ENCODE data around the gene NECTIN1. TPM values are rescaled to one million over a fixed set of nuclear protein-coding genes. Genes with fewer than 3 reads are reported as not detected.

NECTIN1 gene
- total RNA-seq, 1 experiment from 2014 or later: 23.8 TPM

DNA sequence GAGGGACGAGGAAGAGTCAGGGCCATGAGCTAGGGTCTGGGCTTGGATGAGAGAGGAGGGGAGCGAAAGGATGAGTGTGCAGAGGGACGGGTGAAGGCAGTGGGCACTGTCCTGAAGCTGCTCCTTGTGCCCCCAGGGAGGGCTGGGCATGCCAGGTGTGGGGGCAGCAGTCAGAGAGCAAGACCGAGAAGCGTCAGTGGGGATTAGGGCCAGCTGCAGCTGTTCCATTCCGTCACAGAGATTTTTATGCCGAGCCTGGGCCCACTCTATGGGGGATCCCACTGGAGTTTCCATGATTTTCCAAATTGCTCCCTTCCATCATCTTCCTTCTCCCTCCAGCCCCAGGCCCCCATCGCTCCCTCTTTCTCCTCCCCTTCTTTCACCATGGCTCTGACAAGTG lies 93.2 kb downstream of the NECTIN1 start:
- H3K79me2 ChIP-seq (ENCODE audit: insufficient read depth, low read length): no peaks in the 10 kb centered on the region
- no peak for DNase-seq (ENCODE audit: low read depth, low spot score)
- ATAC-seq: no peak
- no peak overlapping the region for H3K9ac ChIP-seq (ENCODE audit: low read length)
- ChIA-PET RAD21 (ENCODE audit: low non-redundant PET in 1 of 2, low total read pairs in 2 of 2, uncharacterized antibody in 2 of 2, unreplicated experiment in 2 of 2) (no interaction called here), POLR2A (no interaction called here), CTCF (interaction anchor here (1.0 kb wide), 1 partner anchor 11 kb away, joined by 3 read pairs; no protein-coding TSS in a partner anchor)
- H3K4me1 ChIP-seq (ENCODE audit: control insufficient read depth in 1 of 2, insufficient read depth in 2 of 2, low read length in 2 of 2): no peaks in the 10 kb centered on the region
- no peak overlapping the region for H3K27ac ChIP-seq (ENCODE audit: low read depth, low read length)
- no peaks in the 10 kb centered on the region for H3K9me3 ChIP-seq (ENCODE audit: control insufficient read depth in 1 of 2, insufficient read depth in 1 of 2, low read depth in 1 of 2, low read length in 2 of 2)
- intact Hi-C loops (cut with micrococcal nuclease): no loop called here
- H3K4me2 ChIP-seq (ENCODE audit: low read length): no peak overlapping the region
- no peak overlapping the region for H2AFZ ChIP-seq (ENCODE audit: low read depth, low read length, poor library complexity, severe bottlenecking)
- no peak overlapping the region for H3K4me3 ChIP-seq (replicated peaks in 1 of 2; ENCODE audit: low read depth in 1 of 2, low read length in 2 of 2)
- H3K27me3 ChIP-seq (ENCODE audit: insufficient read depth, low read length): no peaks in the 10 kb centered on the region
- no peaks in the 10 kb centered on the region for H4K20me1 ChIP-seq (ENCODE audit: insufficient read depth)
- no TSS peak for BruUV-seq (replicated peaks)
- TF ChIP-seq EZH2 (IDR thresholded peaks at IDR 0.05) (no peak), JUND (IDR thresholded peaks at IDR 0.05) (no peak)
- H3K36me3 ChIP-seq (ENCODE audit: control insufficient read depth in 1 of 2, insufficient read depth in 2 of 2, low read length in 2 of 2): no peaks in the 10 kb centered on the region
- H3K9me2 ChIP-seq (ENCODE audit: insufficient read depth): no peaks in the 10 kb centered on the region

DNA sequence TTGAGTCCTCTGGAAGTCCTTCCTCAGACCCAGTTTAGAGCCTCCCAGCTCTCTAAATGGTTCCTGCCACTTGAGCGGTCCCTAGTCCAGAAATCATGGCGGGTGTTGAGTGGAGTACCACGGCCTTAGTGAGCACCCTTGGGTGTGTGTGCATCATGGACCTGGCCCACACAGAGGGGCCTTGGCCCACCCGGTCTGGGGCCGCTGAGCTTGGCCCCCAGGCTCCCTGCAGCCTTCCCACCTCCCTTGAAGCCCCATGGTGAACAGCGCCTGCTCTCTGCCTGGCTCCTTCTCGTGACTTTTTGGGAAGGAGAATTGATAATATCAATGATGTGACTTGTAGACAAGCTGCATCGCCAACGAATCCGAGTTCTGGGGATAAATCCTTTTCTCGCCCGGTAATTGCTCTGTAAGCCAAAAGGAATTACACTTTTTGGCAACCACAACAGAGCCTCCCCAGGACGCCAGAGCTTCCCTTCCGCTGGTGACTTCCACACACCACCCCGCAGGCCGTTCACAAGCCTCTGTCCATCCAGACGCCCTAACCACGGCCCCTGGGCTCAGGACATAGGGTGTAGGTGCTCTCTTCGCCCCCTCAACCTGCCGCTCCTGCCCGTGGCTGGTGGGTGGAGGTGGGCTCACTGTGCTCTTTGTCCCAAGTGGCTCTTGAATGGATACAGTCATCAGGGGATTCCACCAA lies 93.8 kb downstream of the NECTIN1 start:
- Histone ChIP-seq H4K20me1 (ENCODE audit: insufficient read depth) (no peaks in the 10 kb centered on the region), H3K4me1 (ENCODE audit: control insufficient read depth in 1 of 2, insufficient read depth in 2 of 2, low read length in 2 of 2) (no peaks in the 10 kb centered on the region), H3K27me3 (ENCODE audit: insufficient read depth, low read length) (no peaks in the 10 kb centered on the region), H3K9me2 (ENCODE audit: insufficient read depth) (no peaks in the 10 kb centered on the region), H3K27ac (ENCODE audit: low read depth, low read length) (no peak overlapping the region), H3K36me3 (ENCODE audit: control insufficient read depth in 1 of 2, insufficient read depth in 2 of 2, low read length in 2 of 2) (no peaks in the 10 kb centered on the region), H2AFZ (ENCODE audit: low read depth, low read length, poor library complexity, severe bottlenecking) (no peak overlapping the region), H3K4me3 (replicated peaks in 1 of 2; ENCODE audit: low read depth in 1 of 2, low read length in 2 of 2) (no peak overlapping the region), H3K9ac (ENCODE audit: low read length) (no peak overlapping the region), H3K4me2 (ENCODE audit: low read length) (no peak overlapping the region), H3K9me3 (ENCODE audit: control insufficient read depth in 1 of 2, insufficient read depth in 1 of 2, low read depth in 1 of 2, low read length in 2 of 2) (no peaks in the 10 kb centered on the region), H3K79me2 (ENCODE audit: insufficient read depth, low read length) (no peaks in the 10 kb centered on the region)
- no peak for ATAC-seq
- ChIA-PET CTCF (interaction anchor here (1.0 kb wide), 1 partner anchor 10 kb away, joined by 3 read pairs; no protein-coding TSS in a partner anchor), POLR2A (no interaction called here), RAD21 (ENCODE audit: low non-redundant PET in 1 of 2, low total read pairs in 2 of 2, uncharacterized antibody in 2 of 2, unreplicated experiment in 2 of 2) (no interaction called here)
- intact Hi-C loops (cut with micrococcal nuclease): no loop called here
- DNase-seq (ENCODE audit: low read depth, low spot score): no peak
- BruUV-seq (replicated peaks): no TSS peak
- TF ChIP-seq POLR2AphosphoS5 (IDR thresholded peaks at IDR 0.05; ENCODE audit: low read depth, low read length) (no peak), MAX (IDR thresholded peaks at IDR 0.05) (no peak), ELF1 (IDR thresholded peaks at IDR 0.05; ENCODE audit: borderline replicate concordance, low read depth) (no peak), POLR2A (IDR thresholded peaks at IDR 0.05; ENCODE audit: borderline replicate concordance, extremely low read depth, insufficient read depth, insufficient read length) (no peak), CEBPB (IDR thresholded peaks at IDR 0.05; ENCODE audit: low read depth) (no peak), ZFX (IDR thresholded peaks at IDR 0.05) (no peak), CBX3 (IDR thresholded peaks at IDR 0.05; ENCODE audit: low read depth) (no peak), CTCF (IDR thresholded peaks at IDR 0.05 in 2 of 3, conservative IDR thresholded peaks at IDR 0.05 in 1 of 3; ENCODE audit: borderline replicate concordance in 1 of 3, insufficient read depth in 1 of 3, low read depth in 2 of 3, low read length in 2 of 3) (no peak), YY1 (IDR thresholded peaks at IDR 0.05; ENCODE audit: extremely low read depth, insufficient replicate concordance, low read depth, low read length) (no peak), TCF7L2 (IDR thresholded peaks at IDR 0.05; ENCODE audit: borderline replicate concordance, extremely low read depth, insufficient read depth, insufficient read length) (no peak), EZH2 (IDR thresholded peaks at IDR 0.05) (no peak)
- TF ChIP-seq, protein P1, sequence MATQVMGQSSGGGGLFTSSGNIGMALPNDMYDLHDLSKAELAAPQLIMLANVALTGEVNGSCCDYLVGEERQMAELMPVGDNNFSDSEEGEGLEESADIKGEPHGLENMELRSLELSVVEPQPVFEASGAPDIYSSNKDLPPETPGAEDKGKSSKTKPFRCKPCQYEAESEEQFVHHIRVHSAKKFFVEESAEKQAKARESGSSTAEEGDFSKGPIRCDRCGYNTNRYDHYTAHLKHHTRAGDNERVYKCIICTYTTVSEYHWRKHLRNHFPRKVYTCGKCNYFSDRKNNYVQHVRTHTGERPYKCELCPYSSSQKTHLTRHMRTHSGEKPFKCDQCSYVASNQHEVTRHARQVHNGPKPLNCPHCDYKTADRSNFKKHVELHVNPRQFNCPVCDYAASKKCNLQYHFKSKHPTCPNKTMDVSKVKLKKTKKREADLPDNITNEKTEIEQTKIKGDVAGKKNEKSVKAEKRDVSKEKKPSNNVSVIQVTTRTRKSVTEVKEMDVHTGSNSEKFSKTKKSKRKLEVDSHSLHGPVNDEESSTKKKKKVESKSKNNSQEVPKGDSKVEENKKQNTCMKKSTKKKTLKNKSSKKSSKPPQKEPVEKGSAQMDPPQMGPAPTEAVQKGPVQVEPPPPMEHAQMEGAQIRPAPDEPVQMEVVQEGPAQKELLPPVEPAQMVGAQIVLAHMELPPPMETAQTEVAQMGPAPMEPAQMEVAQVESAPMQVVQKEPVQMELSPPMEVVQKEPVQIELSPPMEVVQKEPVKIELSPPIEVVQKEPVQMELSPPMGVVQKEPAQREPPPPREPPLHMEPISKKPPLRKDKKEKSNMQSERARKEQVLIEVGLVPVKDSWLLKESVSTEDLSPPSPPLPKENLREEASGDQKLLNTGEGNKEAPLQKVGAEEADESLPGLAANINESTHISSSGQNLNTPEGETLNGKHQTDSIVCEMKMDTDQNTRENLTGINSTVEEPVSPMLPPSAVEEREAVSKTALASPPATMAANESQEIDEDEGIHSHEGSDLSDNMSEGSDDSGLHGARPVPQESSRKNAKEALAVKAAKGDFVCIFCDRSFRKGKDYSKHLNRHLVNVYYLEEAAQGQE (IDR thresholded peaks at IDR 0.05; ENCODE audit: low read depth): no peak

Data from HCT116 (cell line).